GM21390 (cell line): Measurements from ENCODE around the gene CTXN2.

Experiments used
- ATAC-seq: cut with Tn5 transposase; IDR thresholded peaks from one replicate; pipeline ENCODE4 v1.9.1; 2021; ENCODE audit not compliant: unreplicated experiment

Gene CTXN2

DNA sequence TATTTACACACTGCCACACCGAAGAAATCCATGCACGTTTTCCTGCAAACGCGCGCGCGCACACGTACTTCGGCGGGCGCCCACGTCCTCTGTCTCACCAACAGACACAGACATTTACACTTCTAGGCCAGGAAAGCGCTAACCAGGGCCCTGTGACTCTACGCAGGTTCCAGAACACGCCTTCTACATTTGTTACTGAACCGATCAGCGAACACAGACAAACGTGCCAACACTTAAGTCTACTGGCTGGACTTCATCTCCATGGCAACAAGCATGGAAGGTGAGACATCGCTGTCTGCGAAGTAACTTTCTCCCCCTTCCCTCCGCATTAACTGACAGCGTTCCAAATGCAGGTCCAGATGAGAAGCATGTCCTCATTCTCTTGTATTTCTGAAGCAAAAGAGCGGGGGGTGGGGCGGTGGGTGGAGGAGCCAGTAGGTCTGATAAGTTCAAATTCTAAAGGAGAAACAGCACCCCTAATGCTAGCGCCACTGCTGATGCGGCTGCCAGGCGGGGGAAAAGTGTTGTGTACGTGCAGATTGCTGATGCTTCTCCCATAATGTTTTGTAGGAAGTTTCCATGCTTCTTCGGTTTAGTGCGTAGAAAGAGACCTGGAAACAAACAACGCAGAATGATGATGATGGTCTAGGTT lies at the start of gene CTXN2:
TSS of gene CTXN2 (plus strand) at position 92 of the 652 bp plus-strand sequence. CDS start 9,636 bp downstream, outside the sequence.
- ATAC-seq: no peak

DNA sequence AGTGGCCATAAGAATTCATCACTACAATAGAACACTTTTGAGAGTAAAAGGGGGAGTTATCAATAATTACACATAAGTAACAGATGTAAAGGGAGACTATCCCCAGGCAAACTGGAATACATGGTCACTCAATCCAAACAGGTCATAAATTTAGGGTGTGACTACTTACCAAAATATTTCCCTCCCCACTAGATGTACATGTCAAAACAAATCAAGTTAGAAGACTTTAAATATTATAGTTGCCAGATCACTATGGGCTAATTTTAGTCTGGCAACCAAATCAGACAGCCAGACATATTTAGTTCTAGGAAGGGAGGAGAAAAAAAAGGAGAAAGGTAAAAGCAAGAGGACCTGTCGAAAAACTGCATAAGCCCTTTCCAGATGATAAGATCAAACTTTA lies 47.6 kb upstream of the CTXN2 start:
- ATAC-seq: no peak

DNA sequence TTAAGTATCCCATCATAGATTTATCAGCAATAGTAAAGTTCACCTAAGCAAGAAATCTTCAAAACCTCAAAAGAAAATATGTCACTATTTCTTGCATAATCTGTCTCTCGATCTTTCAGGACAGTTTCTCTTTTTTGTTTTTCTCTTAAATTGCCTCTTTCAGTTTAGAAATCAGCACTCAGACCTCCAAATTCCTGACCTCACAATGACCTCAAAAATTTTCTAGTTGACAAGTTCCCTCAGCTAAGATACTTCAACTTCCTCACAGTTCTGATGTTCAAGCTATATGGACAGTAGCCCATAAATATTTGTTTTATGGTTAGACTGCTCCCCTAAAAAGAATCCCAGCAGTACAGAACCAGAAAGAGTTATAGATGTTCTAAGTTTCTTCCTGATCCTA lies 46.6 kb upstream of the CTXN2 start:
- peak; percentile 66 for ATAC-seq

DNA sequence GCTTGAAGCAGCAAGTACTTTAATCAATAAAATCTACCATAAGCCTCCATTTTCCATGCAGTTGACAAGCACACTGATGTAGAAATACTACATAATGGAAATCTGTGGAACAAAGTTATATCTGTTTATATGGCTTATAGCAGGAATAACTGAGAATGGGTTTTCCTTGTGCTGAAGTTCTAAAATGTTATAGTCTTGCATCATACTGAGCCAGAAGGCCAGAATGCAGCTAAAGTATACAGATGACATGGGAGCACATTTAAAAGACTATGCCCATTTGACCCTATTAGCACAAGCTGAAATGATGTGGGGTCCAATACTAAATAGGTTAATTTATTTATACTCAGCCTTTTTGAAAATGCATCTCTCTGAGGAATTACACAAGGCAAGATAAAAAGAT lies 45.5 kb upstream of the CTXN2 start:
- ATAC-seq: no peak

DNA sequence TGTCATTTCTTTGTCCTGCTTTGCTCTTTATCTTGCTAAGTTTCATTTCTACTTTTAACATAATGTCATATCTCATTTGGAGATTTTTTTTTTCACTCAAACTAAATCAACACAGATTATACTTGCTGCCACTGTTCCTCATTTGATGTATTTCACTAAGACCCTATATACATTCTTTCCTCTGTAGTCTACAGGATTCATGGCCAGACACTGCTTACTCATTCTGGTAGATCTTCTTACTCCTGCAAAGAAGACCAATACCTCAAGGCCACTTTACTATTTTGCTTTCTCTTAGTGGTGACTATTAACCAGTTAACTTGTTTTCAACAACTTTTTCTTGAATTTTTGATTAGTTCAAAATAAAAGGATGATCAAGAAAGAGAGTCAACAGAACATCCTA lies 44.1 kb upstream of the CTXN2 start:
- ATAC-seq: no peak

DNA sequence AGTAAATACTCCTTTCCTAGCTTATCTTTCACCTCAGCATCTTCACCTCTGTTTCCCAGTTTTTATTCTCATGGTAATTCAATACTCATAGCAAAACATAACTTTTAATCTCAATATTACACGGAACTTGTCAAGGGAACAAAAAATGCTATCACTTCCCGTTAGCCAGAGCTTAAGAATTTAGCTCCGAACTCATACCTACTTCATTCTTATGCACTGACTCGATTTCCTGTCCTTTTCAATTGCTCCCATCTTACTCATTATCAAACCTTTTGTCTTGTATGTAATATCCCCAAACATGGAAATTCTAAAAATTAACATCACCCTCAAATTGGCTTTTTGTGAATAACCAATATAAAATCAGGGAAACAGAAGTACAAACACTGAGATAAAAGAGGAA lies 41.6 kb upstream of the CTXN2 start:
- ATAC-seq: no peak

DNA sequence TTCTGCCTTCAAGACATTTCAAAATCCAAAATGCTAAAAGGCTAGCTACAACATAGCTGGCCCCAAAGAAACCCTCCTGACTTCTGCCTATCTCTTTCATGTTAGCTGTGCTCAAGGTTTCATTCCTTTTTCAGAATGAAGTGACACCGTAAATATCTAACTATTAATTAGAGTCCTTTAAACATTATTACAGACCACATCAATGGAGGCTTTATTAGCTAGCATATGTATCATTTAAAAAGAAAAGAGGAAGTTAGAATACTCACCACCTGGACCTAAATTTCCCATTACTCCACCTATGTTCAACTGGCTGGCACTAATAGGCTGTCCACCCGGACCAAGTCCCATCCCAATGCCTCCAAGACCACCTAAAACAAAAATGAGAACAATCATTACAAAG lies 37.9 kb upstream of the CTXN2 start:
- no peak for ATAC-seq

DNA sequence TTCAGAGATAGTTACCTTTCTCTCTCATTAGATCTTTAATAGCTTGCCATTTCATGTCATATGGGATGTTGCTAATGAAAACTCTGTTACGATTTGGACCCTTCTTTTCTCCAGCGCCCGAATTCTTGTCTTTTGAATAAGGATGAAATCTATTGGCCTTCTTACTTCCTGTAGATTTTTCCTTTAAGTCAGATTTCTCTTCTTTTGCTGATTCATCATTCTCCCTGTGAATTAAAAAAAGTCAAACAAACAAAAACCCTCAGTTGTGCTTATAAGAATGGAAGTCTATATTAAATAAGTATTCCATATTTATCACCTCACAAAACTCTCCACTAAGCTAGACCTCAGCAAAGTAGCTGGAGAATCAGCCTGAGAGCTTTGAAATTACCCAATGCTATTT lies 22.8 kb upstream of the CTXN2 start:
- no peak for ATAC-seq

DNA sequence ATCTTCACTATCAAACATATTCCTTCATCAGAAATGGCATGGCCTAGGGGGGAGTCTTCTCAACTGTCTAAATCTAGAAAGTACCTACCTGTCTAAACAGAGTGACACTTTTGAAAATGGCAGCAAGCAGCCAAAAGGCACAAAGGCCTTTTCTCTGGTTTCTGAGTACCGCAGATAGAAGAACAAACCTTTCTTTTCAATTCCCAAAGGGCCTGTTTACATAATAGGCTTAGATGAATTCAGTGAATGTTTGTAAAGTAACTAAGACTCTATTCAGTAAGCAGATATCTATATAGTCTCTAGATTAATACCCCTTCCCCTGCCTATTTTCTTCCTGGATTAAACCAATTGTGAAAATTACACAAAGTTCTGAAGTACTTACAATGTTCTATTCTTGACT lies 20.5 kb upstream of the CTXN2 start:
- ATAC-seq: no peak

DNA sequence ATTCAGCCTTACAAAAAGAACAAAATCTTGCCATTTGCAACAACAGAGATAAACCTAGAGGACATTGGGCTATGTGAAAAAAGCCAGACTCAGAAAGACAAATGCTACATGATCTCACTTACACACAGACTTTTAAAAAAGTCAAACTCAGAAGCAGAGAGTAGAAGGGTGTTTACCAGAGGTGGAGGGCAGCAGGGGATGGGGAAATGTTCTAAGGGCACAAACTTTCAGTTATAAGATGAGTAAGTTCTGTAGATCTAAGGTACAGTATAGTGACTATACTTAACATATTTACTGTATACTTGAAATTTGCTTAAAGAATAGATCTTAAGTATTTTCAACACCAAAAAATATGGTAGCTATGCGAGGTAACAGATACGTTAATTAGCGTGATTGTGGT lies 16.3 kb upstream of the CTXN2 start:
- no peak for ATAC-seq

DNA sequence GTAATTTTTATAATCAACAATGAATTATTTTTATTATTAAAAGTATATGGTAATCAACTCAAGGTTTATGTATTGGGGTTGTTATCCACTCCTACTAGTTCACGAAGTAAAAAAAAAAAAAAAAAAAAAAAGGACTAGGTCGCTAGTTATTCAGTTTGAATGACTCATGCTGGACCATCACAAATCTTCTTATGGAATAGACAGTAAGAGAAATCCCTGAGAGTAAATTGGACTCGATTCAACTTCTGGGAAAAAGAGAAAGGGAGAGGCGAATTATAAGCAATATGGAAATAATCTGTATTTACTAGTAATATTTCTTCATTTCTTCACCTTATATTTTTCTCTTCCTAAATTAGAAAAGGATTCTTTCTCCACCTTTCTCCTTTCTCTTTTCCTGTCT lies 15.4 kb upstream of the CTXN2 start:
- ATAC-seq: no peak

DNA sequence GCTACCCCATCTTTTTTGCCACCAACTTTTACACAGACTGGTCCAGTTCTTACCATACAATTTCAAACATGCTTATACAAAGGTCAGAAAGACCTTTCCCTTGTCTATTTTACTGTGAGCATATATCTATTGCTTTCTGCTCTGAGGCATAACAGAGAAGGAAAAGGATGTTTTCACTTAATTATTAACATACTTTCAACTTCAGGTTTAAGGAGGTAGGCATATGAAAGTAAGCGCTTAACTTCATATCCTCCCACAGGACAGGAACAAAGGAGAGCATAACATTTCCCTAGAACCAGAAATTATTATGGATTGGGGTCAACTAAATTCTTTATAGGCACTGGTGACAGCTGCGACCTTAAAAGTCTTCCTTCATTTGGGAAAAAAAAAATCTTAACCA lies 14.5 kb upstream of the CTXN2 start:
- ATAC-seq: no peak

DNA sequence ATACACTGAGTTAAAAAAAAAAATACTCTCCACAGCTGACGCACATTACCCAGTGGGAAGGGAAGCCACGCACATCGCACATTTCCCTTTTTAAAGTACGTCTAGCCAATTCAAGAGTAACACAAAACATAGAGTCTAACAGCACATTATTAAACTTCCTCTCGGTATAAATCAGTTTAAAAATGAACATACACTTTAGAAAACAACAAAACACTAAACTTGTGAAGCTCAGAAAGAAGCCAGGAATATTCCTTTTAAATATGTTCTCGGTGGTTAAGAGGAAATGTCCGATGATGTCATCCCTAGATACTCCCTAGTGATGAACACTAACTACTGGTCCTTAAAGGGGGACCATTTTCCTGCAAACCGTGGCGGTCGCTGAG lies 14.1 kb upstream of the CTXN2 start:
- ATAC-seq: peak; percentile 70

DNA sequence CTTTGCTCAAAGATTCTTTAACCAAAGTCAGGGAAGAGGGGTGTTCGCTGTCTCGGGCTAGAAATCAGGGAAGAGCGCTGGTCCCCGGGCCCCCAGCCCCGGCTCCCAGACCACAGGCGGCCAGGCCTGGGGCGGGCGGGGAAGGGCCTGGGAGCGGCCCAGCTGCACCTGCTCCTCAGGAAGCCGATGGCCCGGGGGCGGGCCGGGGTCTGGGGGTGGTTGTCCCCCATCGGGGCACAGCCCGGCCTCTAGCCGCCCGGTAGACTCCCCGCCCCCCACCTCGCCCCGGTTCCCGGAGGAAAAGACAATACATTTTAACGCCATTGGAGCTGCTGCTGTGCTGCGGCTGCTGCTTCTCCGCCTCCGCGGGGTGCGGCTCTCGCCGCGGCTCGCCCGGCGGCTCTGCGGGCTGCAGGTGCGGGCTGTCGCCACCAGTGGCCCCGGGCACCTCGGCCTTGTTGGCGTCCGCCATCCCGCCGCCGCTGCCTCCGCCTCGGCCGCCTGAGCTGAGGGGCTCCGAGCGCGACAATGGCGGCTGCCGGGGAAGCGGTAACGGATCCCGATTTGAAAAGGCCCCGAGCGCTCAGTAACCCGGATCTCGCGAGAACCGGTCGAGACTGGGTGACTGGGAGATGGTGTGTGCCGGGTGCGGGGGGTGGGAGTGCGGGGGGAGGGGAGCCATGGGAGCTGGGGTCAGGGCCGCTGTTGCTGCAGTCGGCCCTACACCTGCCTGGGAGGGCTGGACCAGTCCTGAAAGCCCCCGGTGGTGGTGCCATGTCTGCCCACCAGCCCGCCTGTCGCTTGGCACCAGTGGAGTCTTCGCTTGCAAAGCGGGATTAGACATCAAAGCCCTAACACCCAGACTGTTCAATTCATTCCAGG lies 13.5 kb upstream of the CTXN2 start, which contains the start of gene MYEF2:
TSS of gene MYEF2 (minus strand) at position 530 of the 882 bp plus-strand sequence. CDS start at position 472, 58 bp downstream.
- peak; percentile 80 for ATAC-seq

DNA sequence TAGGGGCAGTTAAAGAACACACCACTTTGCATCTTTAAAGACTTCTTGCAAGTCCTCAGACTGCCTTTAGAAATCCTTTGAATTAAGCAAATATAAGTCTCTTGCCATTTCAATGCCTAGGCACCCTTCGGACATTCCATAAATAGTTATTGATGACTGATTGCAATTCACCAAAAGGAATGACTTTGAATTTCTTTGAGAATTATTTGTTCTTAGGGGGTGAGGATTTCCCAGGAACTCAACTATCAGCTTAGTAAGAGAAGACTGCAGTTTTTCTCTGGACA lies 12.9 kb upstream of the CTXN2 start:
- ATAC-seq: no peak

DNA sequence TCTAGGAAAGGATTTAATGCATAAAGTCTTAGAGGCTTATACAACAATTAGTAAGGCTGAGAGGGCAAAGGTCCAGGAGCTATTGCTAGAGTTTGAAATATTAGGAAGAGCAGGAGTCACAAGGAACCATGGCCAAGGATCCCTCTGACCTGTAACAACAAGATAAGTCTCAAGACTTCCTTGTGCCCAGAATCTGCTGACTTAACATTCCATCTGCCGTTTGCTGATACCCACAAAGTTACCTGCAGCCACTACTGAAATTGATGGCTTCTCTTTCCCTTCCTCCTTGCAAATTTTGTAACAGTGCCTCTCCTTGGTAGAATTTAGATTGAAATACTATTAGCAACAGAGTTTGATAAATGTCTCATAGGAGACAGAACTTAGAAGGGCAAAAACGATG lies 8.7 kb upstream of the CTXN2 start:
- ATAC-seq: no peak

DNA sequence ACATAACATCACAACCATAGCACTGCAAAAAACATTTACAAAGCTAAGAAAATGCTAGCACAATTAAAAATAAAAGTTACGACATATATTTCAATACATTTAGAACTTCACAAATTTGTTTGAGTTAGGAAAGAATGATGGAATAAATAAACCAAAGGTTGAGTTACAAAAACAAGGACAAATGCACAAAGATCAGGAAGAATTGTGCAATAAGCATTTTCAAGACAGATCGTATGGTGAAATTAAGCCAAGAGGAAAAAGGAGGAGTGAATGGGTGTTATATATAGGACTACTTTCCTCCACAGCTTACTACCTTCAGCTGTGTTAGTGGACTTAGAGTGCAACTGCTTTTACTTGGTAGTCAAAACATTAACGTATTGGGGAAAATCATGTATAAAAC lies 5.9 kb upstream of the CTXN2 start:
- no peak for ATAC-seq

DNA sequence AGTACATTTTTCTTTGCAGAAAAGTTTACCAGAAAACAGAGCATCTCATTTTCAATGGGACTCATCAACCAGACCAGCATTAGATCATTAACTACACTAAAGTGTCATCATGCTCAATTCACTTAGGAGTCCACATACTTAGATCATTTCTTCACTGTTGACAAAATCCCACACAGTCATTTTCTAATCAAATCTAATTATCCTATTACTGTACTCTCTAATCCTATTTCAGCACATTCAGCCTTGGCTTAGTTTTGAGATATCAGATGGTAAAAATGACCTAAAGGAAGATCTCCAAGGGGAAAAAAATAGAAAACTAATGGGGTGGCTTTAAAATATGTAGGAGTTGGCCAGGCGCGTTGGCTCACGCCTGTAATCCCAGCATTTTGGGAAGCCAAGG lies 5.2 kb upstream of the CTXN2 start:
- ATAC-seq: no peak

DNA sequence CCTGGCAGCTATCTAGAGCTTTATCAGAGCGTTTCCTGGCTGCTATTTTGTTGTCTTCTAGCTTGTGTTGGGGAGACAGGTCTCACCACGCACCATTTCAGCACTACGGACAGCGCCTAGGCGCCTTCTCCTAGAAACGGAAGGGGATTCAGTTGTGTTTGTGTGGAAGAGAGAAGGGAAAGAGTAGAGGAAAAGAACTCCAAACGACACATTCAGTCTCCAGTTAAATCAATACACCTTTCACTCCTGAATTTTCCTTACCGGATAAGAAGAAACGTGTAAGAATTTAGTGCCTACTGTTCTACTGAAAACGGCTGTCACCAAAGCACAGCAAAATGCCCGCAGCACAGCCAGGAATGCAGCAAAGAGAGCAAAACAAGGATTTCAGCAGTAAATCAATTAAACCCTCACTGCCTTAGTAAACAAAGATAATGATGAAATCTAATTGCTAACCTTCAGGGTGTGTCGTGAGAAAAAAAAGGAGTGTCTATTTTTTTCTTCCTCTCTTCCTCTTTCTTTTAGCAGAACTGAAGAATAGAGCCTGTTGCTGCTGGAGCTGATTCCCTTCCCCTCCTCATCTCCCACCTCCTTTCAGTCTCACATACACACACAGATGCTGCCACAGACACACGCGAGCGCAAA lies 412 bp upstream of the CTXN2 start:
- ATAC-seq: no peak

DNA sequence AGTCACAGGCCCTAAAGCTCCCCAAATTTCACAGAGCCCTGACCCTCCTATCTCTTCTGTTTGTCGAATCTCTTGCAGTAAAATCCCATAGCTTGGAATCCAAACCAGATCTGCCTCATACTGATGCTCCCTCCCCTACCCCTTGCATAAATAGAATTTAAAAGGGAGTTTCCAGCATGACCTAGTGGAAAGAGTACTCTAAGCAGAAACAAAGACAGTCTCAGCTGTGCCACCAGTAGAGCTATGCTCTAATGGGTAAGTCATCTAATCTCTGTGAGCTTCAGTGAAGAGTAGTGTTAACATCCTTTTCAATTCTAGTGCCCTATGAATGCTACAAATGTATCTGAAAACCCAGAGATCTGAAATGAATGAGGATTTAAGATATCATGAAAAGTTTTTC lies 10.6 kb downstream of the CTXN2 start:
- no peak for ATAC-seq

DNA sequence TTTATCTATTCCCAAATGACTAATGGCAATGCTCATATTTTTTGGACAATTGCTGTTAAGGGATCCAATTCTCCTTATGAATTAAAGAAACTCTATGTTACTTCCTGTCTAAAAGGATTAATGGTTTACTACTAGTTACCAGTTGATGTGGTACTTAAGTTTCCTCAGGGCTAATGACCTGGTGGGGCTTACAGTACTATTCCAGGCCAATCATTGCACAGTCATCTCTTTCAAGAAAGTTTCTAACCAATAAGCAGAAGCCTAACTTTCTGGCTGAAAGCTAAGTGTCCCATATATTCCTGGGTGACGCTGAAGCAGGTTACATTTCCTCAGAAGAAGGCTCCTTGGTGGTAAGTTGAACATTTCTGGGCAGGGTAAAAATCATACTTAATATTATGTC lies 14.5 kb downstream of the CTXN2 start, which contains the start of gene SLC12A1:
TSS of gene SLC12A1 (plus strand) at position 322 of the 400 bp plus-strand sequence. CDS start 1,418 bp downstream, outside the sequence.
- ATAC-seq: no peak

DNA sequence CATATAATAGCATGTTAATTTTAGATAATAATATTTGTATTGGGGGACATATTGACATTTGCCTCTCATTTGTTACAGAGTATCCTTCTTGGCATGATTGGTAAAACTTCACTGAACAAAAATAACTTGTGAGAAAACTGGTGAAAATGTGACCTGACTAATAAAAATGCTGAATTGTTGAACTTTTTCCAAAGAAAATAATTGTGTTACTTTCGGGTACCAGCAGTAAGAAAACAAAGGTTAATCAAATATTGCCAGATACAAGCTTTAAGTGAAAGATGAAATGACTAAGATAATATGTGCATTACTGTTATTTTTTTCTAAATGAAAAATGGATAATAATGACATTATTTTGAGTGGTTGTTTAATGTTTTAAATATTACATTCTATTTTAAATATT lies 29.8 kb downstream of the CTXN2 start:
- no peak for ATAC-seq
